ENCODE results near the gene FARP1.

FARP1 gene

GRCh38 chr13:98100481-98100880, 42.4 kb upstream of the FARP1 start:
- no peak overlapping the region for H3K4me3 ChIP-seq (replicated peaks in 1 of 2; ENCODE audit: low read depth in 2 of 2, low read length in 2 of 2)
- no peak for TF ChIP-seq CTCF (IDR thresholded peaks at IDR 0.05; ENCODE audit: low read depth, low read length)
- DNase-seq (ENCODE audit: low read depth in 2 of 2): no peak

- DNase-seq (ENCODE audit: low read depth in 2 of 2): no peak
- no peak for TF ChIP-seq CTCF (IDR thresholded peaks at IDR 0.05; ENCODE audit: low read depth, low read length)
- no peak overlapping the region for H3K4me3 ChIP-seq (replicated peaks in 1 of 2; ENCODE audit: low read depth in 2 of 2, low read length in 2 of 2)
These were observed 39.4 kb upstream of the FARP1 start for GRCh38 chr13:98103531-98103930.

- H3K4me3 ChIP-seq (replicated peaks in 1 of 2; ENCODE audit: low read depth in 2 of 2, low read length in 2 of 2): no peak overlapping the region
- DNase-seq (ENCODE audit: low read depth in 2 of 2): peak in 1 of 2 donors; percentile 49
- TF ChIP-seq CTCF (IDR thresholded peaks at IDR 0.05; ENCODE audit: low read depth, low read length): peak; percentile 46
These were observed 38.7 kb upstream of the FARP1 start for GRCh38 chr13:98103942-98104880.

GRCh38 chr13:98105929-98106336, 37.0 kb upstream of the FARP1 start:
- no peak overlapping the region for H3K4me3 ChIP-seq (replicated peaks in 1 of 2; ENCODE audit: low read depth in 2 of 2, low read length in 2 of 2)
- no peak for TF ChIP-seq CTCF (IDR thresholded peaks at IDR 0.05; ENCODE audit: low read depth, low read length)
- peak; percentile 69 to 70 for DNase-seq (ENCODE audit: low read depth in 2 of 2)

GRCh38 chr13:98108341-98108740, 34.6 kb upstream of the FARP1 start:
- no peak for TF ChIP-seq CTCF (IDR thresholded peaks at IDR 0.05; ENCODE audit: low read depth, low read length)
- peak in 1 of 2 donors; percentile 35 for DNase-seq (ENCODE audit: low read depth in 2 of 2)
- H3K4me3 ChIP-seq (replicated peaks in 1 of 2; ENCODE audit: low read depth in 2 of 2, low read length in 2 of 2): no peak overlapping the region

- no peak overlapping the region for H3K4me3 ChIP-seq (replicated peaks in 1 of 2; ENCODE audit: low read depth in 2 of 2, low read length in 2 of 2)
- no peak for DNase-seq (ENCODE audit: low read depth in 2 of 2)
- TF ChIP-seq CTCF (IDR thresholded peaks at IDR 0.05; ENCODE audit: low read depth, low read length): no peak
These were observed 33.6 kb upstream of the FARP1 start for GRCh38 chr13:98109226-98109853.
